ENCODE measurements around the gene NOP9. TPM values are rescaled to one million over a fixed set of nuclear protein-coding genes. Genes with fewer than 3 reads are reported as not detected.

Gene NOP9
- total RNA-seq, 4 donors from 2014 or later, result 16.6 to 29.2 (median 21.6) TPM

DNA sequence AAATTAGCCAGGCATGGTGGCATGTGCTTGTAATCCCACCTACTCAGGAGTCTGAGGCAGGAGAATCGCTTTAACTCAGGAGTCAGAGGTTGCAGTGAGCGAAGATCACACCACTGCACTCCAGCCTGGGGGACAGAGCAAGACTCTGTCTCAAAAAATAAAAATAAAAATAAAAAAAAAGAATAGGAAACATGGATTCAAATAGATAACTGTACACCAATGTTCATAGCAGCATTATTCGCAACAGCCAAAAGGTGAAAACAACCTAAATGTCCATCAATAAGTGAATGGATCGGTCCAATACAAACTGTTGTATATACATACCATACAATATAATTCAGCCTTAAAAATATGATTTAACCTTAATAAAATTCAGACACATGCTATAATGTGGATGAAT, 43.2 kb downstream of the NOP9 start:
- H3K27ac ChIP-seq (replicated peaks in 1 of 4), result no peak overlapping the region
- intact Hi-C loops (cut with DNase I), result no loop called here
- H3K9me3 ChIP-seq, result no peaks in the 10 kb centered on the region
- no peaks in the 10 kb centered on the region for H3K36me3 ChIP-seq
- WGBS, result 80% methylated on average over 4 of the region's 4 CpGs
- DNase-seq (ENCODE audit: extremely low spot score), result no peak
- peaks cover 15 to 17% (median 15%) of the 10 kb centered on the region in 4 donors for H3K4me1 ChIP-seq
- H3K4me3 ChIP-seq, result no peak overlapping the region
- peaks cover 0 to 26% (median 5%) of the 10 kb centered on the region in 4 donors for H3K27me3 ChIP-seq
- no peak for TF ChIP-seq EP300 (IDR thresholded peaks at IDR 0.05)
- no peak for TF ChIP-seq POLR2AphosphoS5 (IDR thresholded peaks at IDR 0.05)
- TF ChIP-seq POLR2A (IDR thresholded peaks at IDR 0.05; ENCODE audit: low read depth), result no peak
- TF ChIP-seq, protein P1, sequence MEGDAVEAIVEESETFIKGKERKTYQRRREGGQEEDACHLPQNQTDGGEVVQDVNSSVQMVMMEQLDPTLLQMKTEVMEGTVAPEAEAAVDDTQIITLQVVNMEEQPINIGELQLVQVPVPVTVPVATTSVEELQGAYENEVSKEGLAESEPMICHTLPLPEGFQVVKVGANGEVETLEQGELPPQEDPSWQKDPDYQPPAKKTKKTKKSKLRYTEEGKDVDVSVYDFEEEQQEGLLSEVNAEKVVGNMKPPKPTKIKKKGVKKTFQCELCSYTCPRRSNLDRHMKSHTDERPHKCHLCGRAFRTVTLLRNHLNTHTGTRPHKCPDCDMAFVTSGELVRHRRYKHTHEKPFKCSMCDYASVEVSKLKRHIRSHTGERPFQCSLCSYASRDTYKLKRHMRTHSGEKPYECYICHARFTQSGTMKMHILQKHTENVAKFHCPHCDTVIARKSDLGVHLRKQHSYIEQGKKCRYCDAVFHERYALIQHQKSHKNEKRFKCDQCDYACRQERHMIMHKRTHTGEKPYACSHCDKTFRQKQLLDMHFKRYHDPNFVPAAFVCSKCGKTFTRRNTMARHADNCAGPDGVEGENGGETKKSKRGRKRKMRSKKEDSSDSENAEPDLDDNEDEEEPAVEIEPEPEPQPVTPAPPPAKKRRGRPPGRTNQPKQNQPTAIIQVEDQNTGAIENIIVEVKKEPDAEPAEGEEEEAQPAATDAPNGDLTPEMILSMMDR (IDR thresholded peaks at IDR 0.05), result no peak

DNA sequence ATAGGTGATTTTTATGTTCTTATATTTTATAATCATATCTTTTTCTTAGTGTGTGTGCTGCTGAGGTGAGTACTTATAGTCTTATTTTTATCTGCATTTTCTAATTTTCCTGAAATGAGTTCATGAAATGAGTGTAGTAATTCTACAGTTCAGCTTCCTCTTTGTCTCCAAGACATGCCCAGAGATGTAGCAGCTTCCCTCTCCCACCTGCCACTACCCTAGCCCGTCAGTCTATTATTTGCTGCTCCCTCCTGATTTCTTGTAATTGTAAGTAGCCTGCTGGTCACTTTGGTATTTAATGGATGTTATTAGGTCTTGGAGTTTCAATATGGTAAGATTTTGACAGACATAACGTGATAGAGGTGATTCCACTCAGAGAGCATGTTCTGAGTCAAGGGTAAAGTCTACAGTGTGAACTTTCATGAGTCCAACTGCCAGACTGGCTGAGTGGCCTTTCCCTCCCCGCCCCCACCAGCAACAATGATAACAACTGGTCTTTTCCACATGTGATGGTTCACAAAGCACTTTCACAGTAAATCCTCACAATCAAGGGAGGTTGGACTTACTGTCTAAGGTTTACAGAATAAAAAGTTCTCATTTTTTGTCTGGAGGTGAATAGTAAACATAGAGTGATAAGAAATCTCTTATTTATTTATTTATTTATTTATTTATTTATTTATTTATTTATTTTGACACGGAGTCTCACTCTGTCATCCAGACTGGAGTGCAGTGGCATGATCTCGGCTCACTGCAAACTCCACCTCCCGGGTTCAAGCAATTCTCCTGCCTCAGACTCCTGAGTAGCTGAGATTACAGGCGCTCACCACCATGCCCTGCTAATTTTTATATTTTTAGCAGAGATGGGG, 44.4 kb downstream of the NOP9 start:
- no peaks in the 10 kb centered on the region for H3K9me3 ChIP-seq
- WGBS, result 82% methylated on average over 7 of the region's 7 CpGs

DNA sequence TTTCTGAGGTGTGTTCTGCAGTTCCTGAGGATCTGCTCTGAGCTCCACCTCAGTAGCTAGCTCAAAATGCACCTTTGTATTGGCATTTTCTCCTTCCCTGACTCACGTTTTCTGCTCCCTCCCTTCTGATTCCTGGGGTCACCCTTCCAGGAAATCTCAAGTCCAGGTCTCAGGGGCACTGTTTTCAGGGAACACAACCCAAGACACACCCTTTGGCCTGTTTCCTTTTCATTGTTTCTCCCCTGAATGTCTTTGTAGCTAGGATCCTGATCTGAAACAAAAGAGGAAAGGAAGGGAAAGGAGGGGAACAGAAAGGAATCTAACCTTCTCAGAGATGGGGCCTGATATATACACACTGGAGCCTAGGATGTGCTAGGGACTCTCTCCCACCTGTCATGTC, 47.5 kb downstream of the NOP9 start:
- no peaks in the 10 kb centered on the region for H3K36me3 ChIP-seq
- no peaks in the 10 kb centered on the region for H3K9me3 ChIP-seq
- peaks cover 0 to 6% (median 0%) of the 10 kb centered on the region in 4 donors for H3K27me3 ChIP-seq
- no peak overlapping the region for H3K27ac ChIP-seq (replicated peaks in 1 of 4)
- DNase-seq (ENCODE audit: extremely low spot score), result no peak
- intact Hi-C loops (cut with DNase I), result no loop called here
- TF ChIP-seq, protein P1 (IDR thresholded peaks at IDR 0.05), result no peak
- no peak for TF ChIP-seq POLR2A (IDR thresholded peaks at IDR 0.05; ENCODE audit: low read depth)
- no peak for TF ChIP-seq POLR2AphosphoS5 (IDR thresholded peaks at IDR 0.05)
- TF ChIP-seq EP300 (IDR thresholded peaks at IDR 0.05), result no peak
- H3K4me1 ChIP-seq, result peaks cover 0 to 9% (median 9%) of the 10 kb centered on the region in 4 donors
- H3K4me3 ChIP-seq, result no peak overlapping the region
- 67% methylated on average over 1 of the region's 1 CpG for WGBS

More for the DNA sequence above, 44.4 kb downstream of the NOP9 start:
- no peak for TF ChIP-seq POLR2AphosphoS5 (IDR thresholded peaks at IDR 0.05)
- TF ChIP-seq EP300 (IDR thresholded peaks at IDR 0.05), result no peak
- no peak for TF ChIP-seq POLR2A (IDR thresholded peaks at IDR 0.05; ENCODE audit: low read depth)
- TF ChIP-seq, protein P1 (IDR thresholded peaks at IDR 0.05), result no peak
- H3K4me3 ChIP-seq, result no peak overlapping the region
- intact Hi-C loops (cut with DNase I), result no loop called here
- no peaks in the 10 kb centered on the region for H3K36me3 ChIP-seq
- H3K27ac ChIP-seq (replicated peaks in 1 of 4), result no peak overlapping the region
- peaks cover 6 to 7% (median 7%) of the 10 kb centered on the region in 4 donors for H3K4me1 ChIP-seq
- H3K27me3 ChIP-seq, result peaks cover 0 to 16% (median under 1%) of the 10 kb centered on the region in 4 donors
- no peak for DNase-seq (ENCODE audit: extremely low spot score)

DNA sequence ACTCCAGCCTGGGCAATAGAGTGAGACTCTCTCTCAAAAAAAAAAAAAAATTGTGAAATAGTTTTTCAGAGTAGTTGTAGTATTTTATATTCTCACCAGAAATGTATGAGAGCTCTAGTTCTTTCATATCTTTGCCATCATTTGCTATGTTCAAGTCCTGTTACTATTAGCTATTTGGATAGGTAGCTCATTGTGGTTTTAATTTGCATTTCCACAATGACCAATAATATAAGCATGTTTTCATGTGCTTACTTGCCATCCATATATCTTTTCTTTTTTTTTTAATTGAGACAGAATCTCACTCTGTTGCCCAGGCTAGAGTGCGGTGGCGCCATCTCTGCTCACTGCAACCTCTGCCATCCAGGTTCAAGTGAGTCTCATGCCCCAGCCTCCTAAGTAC, 48.5 kb downstream of the NOP9 start:
- intact Hi-C loops (cut with DNase I), result no loop called here
- 96% methylated on average over 2 of the region's 2 CpGs for WGBS

DNA sequence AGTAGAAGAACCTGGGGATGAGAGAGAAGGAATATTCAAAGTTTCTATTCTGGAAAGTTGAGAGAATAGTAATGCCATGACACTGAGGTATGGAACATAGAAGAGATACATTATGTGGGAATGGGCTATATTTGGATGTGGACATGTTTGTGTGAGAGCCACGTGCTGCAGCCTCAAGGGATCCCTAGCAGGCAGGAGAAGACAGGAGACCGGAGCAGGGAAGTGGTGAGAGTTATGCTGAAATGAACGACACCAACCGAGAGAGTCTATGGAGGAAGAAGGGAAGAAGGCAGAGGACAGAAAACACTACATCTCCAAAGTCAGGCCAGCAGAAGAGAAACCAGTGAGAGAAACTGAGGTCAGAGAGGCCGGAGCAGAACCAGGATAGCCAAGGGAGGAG, 50.1 kb downstream of the NOP9 start:
- Histone ChIP-seq H3K4me1 (peaks cover 0 to 23% (median 21%) of the 10 kb centered on the region in 4 donors), H3K27ac (replicated peaks in 1 of 4) (no peak overlapping the region), H3K27me3 (peaks cover 0 to 6% (median 0%) of the 10 kb centered on the region in 4 donors), H3K4me3 (no peak overlapping the region), H3K36me3 (no peaks in the 10 kb centered on the region), H3K9me3 (no peaks in the 10 kb centered on the region)
- DNase-seq (ENCODE audit: extremely low spot score), result no peak
- 75% methylated on average over 5 of the region's 5 CpGs for WGBS
- TF ChIP-seq, protein P1 (IDR thresholded peaks at IDR 0.05), result no peak
- TF ChIP-seq POLR2A (IDR thresholded peaks at IDR 0.05; ENCODE audit: low read depth), result no peak
- TF ChIP-seq EP300 (IDR thresholded peaks at IDR 0.05), result no peak
- no peak for TF ChIP-seq POLR2AphosphoS5 (IDR thresholded peaks at IDR 0.05)
- intact Hi-C loops (cut with DNase I), result no loop called here

More for the DNA sequence above, 48.5 kb downstream of the NOP9 start:
- H3K4me1 ChIP-seq, result peaks cover 0 to 11% (median 11%) of the 10 kb centered on the region in 4 donors
- TF ChIP-seq POLR2A (IDR thresholded peaks at IDR 0.05; ENCODE audit: low read depth), result no peak
- no peak overlapping the region for H3K4me3 ChIP-seq
- H3K9me3 ChIP-seq, result no peaks in the 10 kb centered on the region
- H3K27me3 ChIP-seq, result peaks cover 0 to 6% (median 0%) of the 10 kb centered on the region in 4 donors
- DNase-seq (ENCODE audit: extremely low spot score), result no peak
- H3K27ac ChIP-seq (replicated peaks in 1 of 4), result no peak overlapping the region
- no peaks in the 10 kb centered on the region for H3K36me3 ChIP-seq

All from esophagus muscularis mucosa (tissue), 4 donors.